Measurements from ENCODE around the gene OSBPL3. TPM values are rescaled to one million over a fixed set of nuclear protein-coding genes. Genes with fewer than 3 reads are reported as not detected.
"Not testable (repeated sequence)": the region's sequence is repeated elsewhere in the genome, so short reads cannot be mapped to it uniquely, and the experiment has no call there.

The OSBPL3 gene
- total RNA-seq, 4 donors from 2014 or later, result 3.2 to 11.4 (median 6.4) TPM

DNA sequence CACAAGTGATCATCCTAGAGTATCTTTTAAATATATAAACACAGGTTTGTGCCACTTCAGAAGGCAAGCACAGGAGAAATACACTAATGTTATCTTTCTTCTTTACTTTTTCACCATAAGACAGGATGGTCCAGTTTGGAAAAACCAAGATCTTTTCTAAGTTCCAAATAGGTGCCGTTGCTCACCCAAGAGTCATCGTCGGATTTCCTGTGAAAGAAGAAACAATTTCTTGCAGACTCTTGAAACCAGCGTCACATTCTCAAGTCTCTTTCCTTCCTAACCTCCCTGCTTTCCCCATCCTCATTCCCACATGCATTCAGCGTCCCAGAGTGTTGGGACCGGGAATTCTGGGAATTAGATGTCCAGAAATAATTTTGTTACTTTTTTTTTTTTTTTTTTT, 179.9 kb downstream of the OSBPL3 start:
- Histone ChIP-seq H3K27ac (no peak overlapping the region), H3K4me3 (no peak overlapping the region), H3K4me1 (no peaks in the 10 kb centered on the region), H3K9me3 (no peaks in the 10 kb centered on the region), H3K36me3 (peaks cover 0 to 27% of the 10 kb centered on the region in 2 donors), H3K27me3 (no peaks in the 10 kb centered on the region)
- WGBS, 2 donors (ENCODE audit: low coverage in 1 of 2), result 86 to 100% methylated on average over 2 to 6 of the region's 6 CpGs
- no peak for ATAC-seq
- TF ChIP-seq EP300 (IDR thresholded peaks at IDR 0.05), result no peak
- TF ChIP-seq POLR2A (IDR thresholded peaks at IDR 0.05), result no peak
- TF ChIP-seq POLR2AphosphoS5 (IDR thresholded peaks at IDR 0.05), result no peak
- TF ChIP-seq, protein P1, sequence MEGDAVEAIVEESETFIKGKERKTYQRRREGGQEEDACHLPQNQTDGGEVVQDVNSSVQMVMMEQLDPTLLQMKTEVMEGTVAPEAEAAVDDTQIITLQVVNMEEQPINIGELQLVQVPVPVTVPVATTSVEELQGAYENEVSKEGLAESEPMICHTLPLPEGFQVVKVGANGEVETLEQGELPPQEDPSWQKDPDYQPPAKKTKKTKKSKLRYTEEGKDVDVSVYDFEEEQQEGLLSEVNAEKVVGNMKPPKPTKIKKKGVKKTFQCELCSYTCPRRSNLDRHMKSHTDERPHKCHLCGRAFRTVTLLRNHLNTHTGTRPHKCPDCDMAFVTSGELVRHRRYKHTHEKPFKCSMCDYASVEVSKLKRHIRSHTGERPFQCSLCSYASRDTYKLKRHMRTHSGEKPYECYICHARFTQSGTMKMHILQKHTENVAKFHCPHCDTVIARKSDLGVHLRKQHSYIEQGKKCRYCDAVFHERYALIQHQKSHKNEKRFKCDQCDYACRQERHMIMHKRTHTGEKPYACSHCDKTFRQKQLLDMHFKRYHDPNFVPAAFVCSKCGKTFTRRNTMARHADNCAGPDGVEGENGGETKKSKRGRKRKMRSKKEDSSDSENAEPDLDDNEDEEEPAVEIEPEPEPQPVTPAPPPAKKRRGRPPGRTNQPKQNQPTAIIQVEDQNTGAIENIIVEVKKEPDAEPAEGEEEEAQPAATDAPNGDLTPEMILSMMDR (IDR thresholded peaks at IDR 0.05), result no peak

DNA sequence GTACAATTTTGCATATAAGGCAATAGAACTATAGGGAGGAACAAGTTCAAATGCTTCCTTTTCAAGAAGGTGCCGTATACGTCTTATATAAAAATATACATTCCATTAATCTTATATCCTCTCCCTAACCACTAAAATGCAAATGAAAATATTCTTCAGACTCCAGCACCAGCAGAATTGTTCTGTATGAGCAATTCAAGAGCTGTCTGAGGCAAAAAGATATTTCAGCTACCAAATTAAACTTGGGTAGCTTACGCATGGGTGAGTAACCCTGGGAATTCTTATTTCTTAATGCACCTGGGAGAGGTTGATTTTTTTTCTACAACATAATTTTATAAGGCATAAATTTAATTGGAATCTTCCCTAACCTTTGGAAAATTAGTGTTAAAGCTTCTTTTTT, 180.5 kb downstream of the OSBPL3 start:
- H3K4me1 ChIP-seq, result no peaks in the 10 kb centered on the region
- no peak overlapping the region for H3K4me3 ChIP-seq
- H3K9me3 ChIP-seq, result no peaks in the 10 kb centered on the region
- peaks cover 0 to 27% of the 10 kb centered on the region in 2 donors for H3K36me3 ChIP-seq
- TF ChIP-seq, protein P1 (IDR thresholded peaks at IDR 0.05), result no peak
- TF ChIP-seq POLR2AphosphoS5 (IDR thresholded peaks at IDR 0.05) (no peak), POLR2A (IDR thresholded peaks at IDR 0.05) (no peak), EP300 (IDR thresholded peaks at IDR 0.05) (no peak)
- 82 to 88% methylated on average over 3 of the region's 3 CpGs for WGBS, 2 donors (ENCODE audit: low coverage in 1 of 2)
- H3K27ac ChIP-seq, result no peak overlapping the region
- no peak for ATAC-seq
- no peaks in the 10 kb centered on the region for H3K27me3 ChIP-seq

DNA sequence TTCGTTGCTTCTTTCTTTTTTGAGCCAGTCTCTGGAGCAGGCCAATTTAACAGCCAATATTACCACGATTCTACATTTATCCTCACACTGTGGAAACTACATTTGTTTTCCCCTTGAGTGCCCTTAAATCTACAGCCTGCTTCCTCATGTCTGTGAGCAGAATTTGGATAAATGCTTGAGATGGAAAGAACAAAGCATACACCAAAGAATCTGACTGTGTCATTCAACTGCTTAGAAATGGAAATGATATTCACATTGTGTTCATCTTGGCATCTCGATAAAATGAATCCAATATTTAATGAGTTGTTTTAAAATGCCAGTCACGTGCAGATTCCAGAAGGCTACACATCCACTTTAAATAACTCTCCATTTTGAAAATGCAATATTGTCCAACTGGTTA, 181.7 kb downstream of the OSBPL3 start:
- TF ChIP-seq EP300 (IDR thresholded peaks at IDR 0.05), result no peak
- no peak for TF ChIP-seq POLR2AphosphoS5 (IDR thresholded peaks at IDR 0.05)
- Histone ChIP-seq H3K4me1 (no peaks in the 10 kb centered on the region), H3K27ac (no peak overlapping the region), H3K4me3 (no peak overlapping the region), H3K36me3 (peaks cover 0 to 17% of the 10 kb centered on the region in 2 donors), H3K27me3 (no peaks in the 10 kb centered on the region), H3K9me3 (no peaks in the 10 kb centered on the region)
- no peak for ATAC-seq
- WGBS, 2 donors (ENCODE audit: low coverage in 1 of 2), result 80 to 84% methylated on average over 4 of the region's 4 CpGs

DNA sequence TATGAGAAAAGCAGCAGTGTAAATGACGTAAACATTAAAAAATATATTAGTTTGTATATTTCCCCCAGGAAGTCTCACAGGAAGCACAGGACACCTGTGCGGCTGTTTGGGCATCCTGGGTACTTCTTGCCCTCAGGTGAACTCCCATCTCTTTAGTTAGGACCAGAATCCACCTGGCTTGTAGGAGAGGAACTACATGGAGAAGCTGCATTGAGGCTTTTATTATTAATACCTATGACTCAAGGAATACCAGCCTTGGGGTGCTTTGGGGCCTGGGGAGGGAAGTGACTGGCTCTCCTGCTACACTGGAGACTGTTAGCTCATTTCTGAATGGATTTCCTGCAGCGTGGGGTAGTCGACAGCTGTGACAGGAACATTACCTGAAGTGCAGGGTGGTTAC, 182.7 kb downstream of the OSBPL3 start:
- Histone ChIP-seq H3K4me3 (no peak overlapping the region), H3K4me1 (no peaks in the 10 kb centered on the region), H3K36me3 (peaks cover 0 to 9% of the 10 kb centered on the region in 2 donors), H3K27ac (no peak overlapping the region), H3K27me3 (no peaks in the 10 kb centered on the region), H3K9me3 (no peaks in the 10 kb centered on the region)
- no peak for ATAC-seq
- no peak for TF ChIP-seq POLR2AphosphoS5 (IDR thresholded peaks at IDR 0.05)
- TF ChIP-seq, protein P1 (IDR thresholded peaks at IDR 0.05), result no peak
- no peak for TF ChIP-seq EP300 (IDR thresholded peaks at IDR 0.05)
- TF ChIP-seq POLR2A (IDR thresholded peaks at IDR 0.05), result no peak
- WGBS, 2 donors (ENCODE audit: low coverage in 1 of 2), result 87 to 100% methylated on average over 1 to 3 of the region's 4 CpGs

DNA sequence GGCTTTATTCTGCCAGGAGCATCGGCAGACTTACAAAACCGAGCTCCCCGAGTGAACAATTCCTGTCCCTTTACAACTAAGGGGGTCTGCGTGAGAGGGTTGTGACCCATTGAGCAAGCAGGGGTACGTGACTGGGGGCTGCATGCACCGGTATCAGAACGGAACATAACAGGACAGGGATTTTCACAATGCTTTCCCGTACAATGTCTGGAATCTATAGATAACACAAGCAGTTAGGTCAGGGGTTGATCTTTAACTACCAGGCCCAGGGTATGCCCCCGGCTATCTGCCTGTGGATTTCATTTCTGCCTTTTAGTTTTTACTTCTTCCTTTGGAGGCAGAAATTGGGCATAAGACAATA, 184.6 kb downstream of the OSBPL3 start:
- no peak overlapping the region for H3K4me3 ChIP-seq
- no peaks in the 10 kb centered on the region for H3K4me1 ChIP-seq
- H3K9me3 ChIP-seq, result no peaks in the 10 kb centered on the region
- ATAC-seq, result no peak
- no peaks in the 10 kb centered on the region for H3K27me3 ChIP-seq
- WGBS, 2 donors (ENCODE audit: low coverage in 1 of 2), result 100% methylated on average over 3 of the region's 9 CpGs; no CpG with 5 or more reads in 1 of the 2 donors
- no peak for TF ChIP-seq EP300 (IDR thresholded peaks at IDR 0.05)
- no peak for TF ChIP-seq POLR2A (IDR thresholded peaks at IDR 0.05)
- no peak for TF ChIP-seq POLR2AphosphoS5 (IDR thresholded peaks at IDR 0.05)
- TF ChIP-seq, protein P1 (IDR thresholded peaks at IDR 0.05), result no peak
- H3K27ac ChIP-seq, result no peak overlapping the region
- H3K36me3 ChIP-seq, result no peaks in the 10 kb centered on the region

DNA sequence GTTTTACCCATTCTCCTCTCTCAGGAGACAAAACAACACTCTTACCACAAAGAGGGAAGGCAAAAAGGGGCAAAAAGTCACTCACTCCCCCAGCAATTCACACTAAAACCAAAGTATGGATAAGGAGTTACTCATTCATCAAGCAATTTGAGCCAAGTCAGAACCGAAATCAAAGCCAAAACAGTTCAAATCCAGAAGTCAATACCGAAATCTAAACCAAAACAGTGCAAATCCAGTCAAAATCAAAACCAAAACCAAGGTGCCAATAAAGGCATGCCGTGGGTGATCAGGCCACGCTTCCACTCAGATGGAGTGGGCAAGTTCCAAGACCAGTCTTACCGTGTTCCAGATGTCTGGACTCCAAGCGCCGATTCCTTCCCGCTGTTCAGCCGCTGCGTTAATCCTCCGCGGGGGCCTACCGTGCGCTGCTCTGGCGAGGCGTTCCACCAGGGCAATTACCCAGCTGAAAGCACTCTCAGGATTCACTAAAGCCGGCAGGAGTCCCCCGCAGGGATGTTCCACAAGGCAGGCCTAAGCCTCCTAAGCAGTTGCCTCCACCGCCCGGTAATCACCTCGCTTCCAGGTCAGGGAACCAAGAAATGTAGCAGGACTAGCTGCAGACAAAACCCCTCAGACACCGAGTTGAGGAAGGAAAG, 185.1 kb downstream of the OSBPL3 start:
- not testable (repeated sequence) for H3K4me3 ChIP-seq, ATAC-seq, H3K27ac ChIP-seq, H3K4me1 ChIP-seq, H3K36me3 ChIP-seq, H3K27me3 ChIP-seq, H3K9me3 ChIP-seq
- 92% methylated on average over 10 of the region's 22 CpGs; no CpG with 5 or more reads in 1 of the 2 donors for WGBS, 2 donors (ENCODE audit: low coverage in 1 of 2)

Data from gastroesophageal sphincter (tissue), 4 donors.